H1 (cell line): ENCODE data around the gene PKP3. TPM values are rescaled to one million over a fixed set of nuclear protein-coding genes. Genes with fewer than 3 reads are reported as not detected.

ENCODE experiments used
- CTCF ChIA-PET: fragments of 300-600 bp; sonication (Branson Sonifier 250); formaldehyde crosslinking; loops from one replicate; lab custom pipeline; 2021; ENCODE audit not compliant: partially characterized antibody; lab: Charles Lee
- POLR2A ChIA-PET: fragments of 300-600 bp; sonication (Branson Sonifier 250); formaldehyde crosslinking; loops from one replicate; lab custom pipeline; 2021; ENCODE audit warnings: inconsistent platforms; ENCODE audit not compliant: partially characterized antibody; lab: Charles Lee
- DNase-seq, 2 experiments: peaks; one replicate each; pipeline versions ENCODE4 v3.0.0 to v3.0.0-alpha.2; 2010 to 2022; ENCODE audit warnings: low spot score in 2 of 2, low read depth in 1 of 2, mixed read lengths in 1 of 2
- FAIRE-seq: peaks from 2 replicates; lab custom pipeline; 2011; peaks lifted over from hg19 to GRCh38; lab: Jason Lieb, UNC
- H2AFZ ChIP-seq: 2 replicates; pipeline ENCODE4 v1.8.1; 2012; ENCODE audit warnings: low read length, inconsistent platforms
- H2AK5ac ChIP-seq: 2 replicates; pipeline ENCODE4 v1.6.1; 2013; ENCODE audit warnings: low read depth, low read length
- H2BK120ac ChIP-seq: replicated peaks from 2 replicates; pipeline ENCODE3; 2013; ENCODE audit warnings: low read depth, low read length, inconsistent platforms
- H2BK12ac ChIP-seq: 2 replicates; pipeline ENCODE4 v1.6.1; 2013; ENCODE audit warnings: low read depth, low read length
- H2BK15ac ChIP-seq: 2 replicates; pipeline ENCODE4 v1.6.1; 2013; ENCODE audit warnings: low read length
- H2BK20ac ChIP-seq: 2 replicates; pipeline ENCODE4 v1.6.1; 2013; ENCODE audit warnings: low read length
- H2BK5ac ChIP-seq: 2 replicates; pipeline ENCODE4 v1.6.1; 2013; ENCODE audit warnings: low read depth, low read length
- H3K14ac ChIP-seq: 2 replicates; pipeline ENCODE4 v1.6.1; 2013; ENCODE audit warnings: inconsistent platforms; ENCODE audit not compliant: insufficient read length
- H3K18ac ChIP-seq: 2 replicates; pipeline ENCODE4 v1.6.1; 2013; ENCODE audit warnings: low read length; ENCODE audit errors: extremely low read depth
- H3K23ac ChIP-seq: 2 replicates; pipeline ENCODE4 v1.6.1; 2013; ENCODE audit warnings: inconsistent platforms; ENCODE audit not compliant: insufficient read length
- H3K23me2 ChIP-seq: 2 replicates; pipeline ENCODE4 v1.6.1; 2013; ENCODE audit warnings: low read depth, low read length
- H3K27ac ChIP-seq: 2 replicates; pipeline ENCODE4 v1.6.1; 2011; ENCODE audit warnings: low read depth, low read length, inconsistent platforms
- H3K27me3 ChIP-seq, 4 experiments: replicated peaks in 1 of 4; 1 replicate in 1 of 4; 2 replicates in 3 of 4; pipeline versions ENCODE4 v1.6.1 to v1.8.1; 2011 to 2013; ENCODE audit warnings: low read length in 3 of 4, mild to moderate bottlenecking in 3 of 4, inconsistent platforms in 2 of 4, mixed read lengths in 2 of 4, moderate library complexity in 1 of 4; ENCODE audit not compliant: control insufficient read depth in 3 of 4, insufficient read depth in 3 of 4; ENCODE audit errors: extremely low read depth in 1 of 4
- H3K36me3 ChIP-seq, 4 experiments: 2 replicates each; pipeline versions ENCODE4 v1.6.1 to v1.8.1; 2011 to 2013; ENCODE audit warnings: mild to moderate bottlenecking in 4 of 4, low read length in 3 of 4, moderate library complexity in 2 of 4, control low read depth in 1 of 4, inconsistent platforms in 1 of 4; ENCODE audit not compliant: insufficient read depth in 4 of 4, control insufficient read depth in 2 of 4
- H3K4ac ChIP-seq: replicated peaks from 2 replicates; pipeline ENCODE3; 2013; ENCODE audit warnings: low read length, low read depth, mixed read lengths, inconsistent platforms; ENCODE audit not compliant: insufficient read length
- H3K4me1 ChIP-seq, 4 experiments: replicated peaks in 1 of 4; 1 replicate in 1 of 4; 2 replicates in 3 of 4; pipeline versions ENCODE4 v1.6.1 to v1.8.1; 2011 to 2013; ENCODE audit warnings: low read length in 3 of 4, inconsistent platforms in 2 of 4, mixed read lengths in 1 of 4; ENCODE audit not compliant: insufficient read depth in 4 of 4, control insufficient read depth in 3 of 4
- H3K4me2 ChIP-seq, 2 experiments: 2 replicates each; pipeline versions ENCODE4 v1.6.1 to v1.8.1; 2011 to 2013; ENCODE audit warnings: low read depth in 2 of 2, low read length in 2 of 2, control low read depth in 1 of 2, inconsistent platforms in 1 of 2, mild to moderate bottlenecking in 1 of 2; ENCODE audit not compliant: insufficient read depth in 1 of 2
- H3K4me3 ChIP-seq, 4 experiments: fragments of 200-600, 300-600 bp in 1 of 4; sonication (generic), shearing (Covaris generic), sonication (Bioruptor Twin) in 1 of 4; 2 replicates each; pipeline versions ENCODE4 v1.5.1 to v1.8.1; 2011 to 2016; ENCODE audit warnings: low read length in 4 of 4, low read depth in 3 of 4, control low read depth in 2 of 4, inconsistent platforms in 2 of 4, mild to moderate bottlenecking in 2 of 4, mixed read lengths in 1 of 4, moderate library complexity in 1 of 4; ENCODE audit not compliant: insufficient read depth in 2 of 4; ENCODE audit errors: extremely low read depth in 1 of 4
- H3K56ac ChIP-seq: replicated peaks from 2 replicates; pipeline ENCODE3; 2013; ENCODE audit warnings: low read depth, mild to moderate bottlenecking, mixed read lengths, low read length, inconsistent platforms; ENCODE audit not compliant: insufficient read length
- H3K79me1 ChIP-seq: 2 replicates; pipeline ENCODE4 v1.6.1; 2013; ENCODE audit warnings: low read depth, low read length, control low read depth
- H3K79me2 ChIP-seq, 2 experiments: 2 replicates each; pipeline versions ENCODE4 v1.6.1 to v1.8.1; 2012 to 2013; ENCODE audit warnings: low read length in 2 of 2, mild to moderate bottlenecking in 2 of 2, inconsistent platforms in 1 of 2; ENCODE audit not compliant: insufficient read depth in 2 of 2, control insufficient read depth in 1 of 2
- H3K9ac ChIP-seq, 4 experiments: replicated peaks in 1 of 4; 1 replicate in 1 of 4; 2 replicates in 3 of 4; pipeline versions ENCODE4 v1.6.1 to v1.8.1; 2011 to 2013; ENCODE audit warnings: low read depth in 3 of 4, low read length in 3 of 4, control low read depth in 2 of 4, mild to moderate bottlenecking in 2 of 4, moderate library complexity in 2 of 4, inconsistent platforms in 1 of 4; ENCODE audit errors: extremely low read depth in 1 of 4
- H3K9me3 ChIP-seq, 2 experiments: 2 replicates each; pipeline versions ENCODE4 v1.6.1 to v1.8.1; 2012 to 2013; ENCODE audit warnings: mild to moderate bottlenecking in 2 of 2, moderate library complexity in 2 of 2, control low read depth in 1 of 2, inconsistent platforms in 1 of 2, low read depth in 1 of 2, low read length in 1 of 2, mixed read lengths in 1 of 2; ENCODE audit not compliant: insufficient read depth in 2 of 2
- H4K20me1 ChIP-seq, 2 experiments: replicated peaks in 1 of 2; 2 replicates each; pipeline versions ENCODE3 to v1.8.1; 2011 to 2013; ENCODE audit warnings: inconsistent platforms in 2 of 2, low read length in 2 of 2, mild to moderate bottlenecking in 1 of 2; ENCODE audit not compliant: insufficient read depth in 2 of 2, control insufficient read depth in 1 of 2
- H4K5ac ChIP-seq: 2 replicates; pipeline ENCODE4 v1.6.1; 2013; ENCODE audit warnings: low read length, low read depth, mixed read lengths, inconsistent platforms; ENCODE audit not compliant: insufficient read length
- H4K8ac ChIP-seq: 2 replicates; pipeline ENCODE4 v1.8.0; 2013; ENCODE audit warnings: mild to moderate bottlenecking, moderate library complexity, low read length, inconsistent platforms; ENCODE audit not compliant: insufficient read depth; ENCODE audit errors: extremely low read depth
- H4K91ac ChIP-seq: replicated peaks from 2 replicates; pipeline ENCODE3; 2013; ENCODE audit warnings: low read length, mixed read lengths, inconsistent platforms; ENCODE audit not compliant: insufficient read length
- WGBS, 2 experiments: shearing (Covaris generic) in 1 of 2; methylation state at CpG; one replicate each; pipeline versions ENCODE4 v1.1.6 to v1.1.7; 2013 to 2015; ENCODE audit warnings: low lambda C conversion rate in 2 of 2, mixed read lengths in 2 of 2, inconsistent platforms in 1 of 2, low coverage in 1 of 2, missing lambda C conversion rate in 1 of 2; ENCODE audit not compliant: insufficient replicate concordance in 2 of 2, insufficient coverage in 1 of 2, insufficient read length in 1 of 2; ENCODE audit errors: extremely low coverage in 1 of 2, missing lambda C conversion rate in 1 of 2; 5-methylcytosine and 5-hydroxymethylcytosine counted together
- polyA plus RNA-seq, 7 experiments: library from polyadenylated mRNA; depleted of rRNA in 3 of 7; stranded (reverse) in 5 of 7; unstranded in 2 of 7; fragments of >200 nt in 5 of 7; fragments of 200-250 nt in 2 of 7; gene quantifications; 1 replicate in 5 of 7; 2 replicates in 1 of 7; 4 replicates in 1 of 7; pipeline versions ENCODE4 v1.2.1 to v1.2.3, GENCODE V29; 2011 to 2013; ENCODE audit warnings: missing spikeins in 2 of 7, mixed read lengths in 2 of 7
- total RNA-seq: library from RNA; stranded (reverse); fragmentation: NEBNext Ultra II Directional; extraction: Animal tissue kit (Norgen Biotek cat#: 25700); gene quantifications from 2 replicates; pipeline ENCODE4 v1.2.1, GENCODE V29; 2021

PKP3 gene
- total and polyA plus RNA-seq, 2 of the 8 experiments (the other 6 are each of a cell fraction or from before 2014, with no cell fraction given), result 16.7 to 28.7 TPM

DNA sequence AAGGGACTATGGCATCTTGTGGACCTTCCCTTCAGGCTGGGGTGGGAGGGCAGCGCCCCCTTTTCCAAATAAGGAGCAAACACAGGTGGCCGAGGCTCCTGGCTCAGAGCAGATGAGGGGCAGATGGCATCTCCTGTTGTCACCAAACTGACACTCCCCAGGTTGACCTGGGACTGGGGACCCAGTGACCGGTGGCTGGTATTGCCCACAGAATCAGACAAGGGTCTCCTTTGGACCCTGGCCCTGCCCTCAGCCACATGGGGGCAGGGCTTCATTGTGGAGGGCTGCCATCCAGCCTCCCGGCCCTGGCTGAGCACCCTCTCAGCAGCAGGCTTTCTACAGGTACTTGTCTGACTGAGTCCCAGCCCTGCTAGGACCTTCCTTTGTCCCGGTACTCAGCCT, 21.6 kb downstream of the PKP3 start:
- Histone ChIP-seq H3K4me3 (peak overlapping the region in 2 of 4 experiments; percentile 61 to 92; a peak in 2 of 8 replicates), H3K9ac (no peak overlapping the region), H2AFZ (no peak overlapping the region), H4K20me1 (peaks cover 5 to 7% of the 10 kb centered on the region in 2 experiments), H3K23me2 (peaks cover 9% of the 10 kb centered on the region; the same call in 1 of the 2 replicates), H4K91ac (peak overlapping the region; percentile 30), H2BK15ac (peak overlapping the region; percentile 61; the same call in 1 of the 2 replicates), H3K18ac (peak overlapping the region; percentile 56), H3K56ac (no peak overlapping the region), H3K14ac (no peak overlapping the region), H2BK120ac (no peak overlapping the region), H3K4me2 (peak overlapping the region; percentile 68 to 87), H3K27me3 (peaks cover 0 to 13% (median 4%) of the 10 kb centered on the region in 4 experiments; a peak in 5 of 7 replicates), H3K27ac (no peak overlapping the region), H3K4me1 (peaks cover 0 to 26% (median 16%) of the 10 kb centered on the region in 4 experiments; a peak in 6 of 7 replicates), H2BK12ac (peak overlapping the region; percentile 60; the same call in 1 of the 2 replicates), H2AK5ac (peak overlapping the region; percentile 4; the same call in 1 of the 2 replicates), H2BK20ac (no peak overlapping the region), H4K5ac (no peak overlapping the region), H2BK5ac (peak overlapping the region; percentile 66; the same call in 1 of the 2 replicates), H3K4ac (no peak overlapping the region), H4K8ac (no peak overlapping the region), H3K23ac (no peak overlapping the region), H3K79me1 (peaks cover 5% of the 10 kb centered on the region), H3K36me3 (no peaks in the 10 kb centered on the region), H3K9me3 (no peaks in the 10 kb centered on the region), H3K79me2 (peaks cover 0 to 19% of the 10 kb centered on the region in 2 experiments; a peak in 1 of 4 replicates)
- 85% methylated on average over 5 of the region's 5 CpGs; no CpG with 5 or more reads in 1 of the 2 experiments for WGBS, 2 experiments
- FAIRE-seq (no peak), DNase-seq (peak in 1 of 2 experiments; percentile 50)
- POLR2A ChIA-PET, result interaction anchor here (0.7 to 5.5 kb wide), 8 partner anchors 10 to 90 kb away, joined by 3 to 41 read pairs (median 10); partner anchors contain the start of genes ANO9 and PTDSS2
- CTCF ChIA-PET, result interaction anchor here (1.0 to 2.8 kb wide), 10 partner anchors 11 to 191 kb away, joined by 3 to 16 read pairs (median 4); partner anchors contain the start of gene PTDSS2
